ENCODE measurements around the gene SLC9A3.
"Not testable (repeated sequence)": the region's sequence is repeated elsewhere in the genome, so short reads cannot be mapped to it uniquely, and the experiment has no call there.

Gene SLC9A3

DNA sequence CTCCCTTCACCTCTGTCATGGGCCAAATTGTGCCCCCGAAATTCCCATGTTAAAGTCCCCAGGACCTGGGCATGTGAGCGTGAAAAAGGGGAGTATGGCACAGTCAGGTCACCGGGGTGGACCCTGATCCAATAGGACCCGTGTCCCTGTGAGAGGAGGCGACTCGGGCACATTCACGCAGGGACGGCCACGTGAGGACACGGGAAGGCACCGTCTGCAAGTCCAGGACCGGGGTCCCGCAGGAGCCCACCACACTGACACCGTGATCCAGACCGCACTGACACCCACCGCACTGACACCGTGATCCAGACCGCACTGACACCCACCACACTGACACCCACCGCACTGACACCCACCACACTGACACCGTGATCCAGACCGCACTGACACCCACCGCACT, 37.7 kb downstream of the SLC9A3 start:
- not testable (repeated sequence) for DNase-seq

DNA sequence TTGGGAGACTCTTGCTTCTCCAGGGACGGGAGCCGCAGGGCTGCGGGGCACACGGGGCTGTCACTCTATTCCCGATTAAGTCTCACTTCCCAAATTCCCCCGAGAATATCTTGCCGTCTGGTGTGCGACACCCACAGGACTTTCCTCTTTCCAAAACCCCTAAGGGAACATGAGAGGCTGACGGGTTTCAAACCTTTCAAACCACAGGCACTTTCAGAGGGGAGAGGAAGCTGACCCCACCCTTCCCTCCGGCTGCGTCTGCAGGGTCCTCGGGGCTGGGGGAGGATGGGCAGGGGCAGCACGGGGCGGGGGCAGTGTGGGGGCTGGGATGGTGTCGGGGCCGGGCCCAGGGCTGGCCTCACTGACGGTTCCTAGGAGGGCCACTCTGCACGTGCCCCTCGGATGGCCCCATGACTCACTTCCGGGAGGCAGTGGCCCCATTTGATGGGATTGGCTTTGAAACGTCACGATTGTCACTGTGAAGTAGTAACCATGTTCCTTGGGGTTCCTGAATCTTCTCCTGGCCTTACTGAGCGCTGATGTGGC, 38.2 kb downstream of the SLC9A3 start:
- DNase-seq, result no peak

- no peak for DNase-seq
Measured at GRCh38 chr5:485113-485945, 38.9 kb downstream of the SLC9A3 start.

- no peak for DNase-seq
Measured at GRCh38 chr5:484556-484955, 39.7 kb downstream of the SLC9A3 start.

GRCh38 chr5:483434-484140, 40.7 kb downstream of the SLC9A3 start:
- DNase-seq, result no peak

GRCh38 chr5:483011-483410, 41.2 kb downstream of the SLC9A3 start:
- DNase-seq, result no peak

DNA sequence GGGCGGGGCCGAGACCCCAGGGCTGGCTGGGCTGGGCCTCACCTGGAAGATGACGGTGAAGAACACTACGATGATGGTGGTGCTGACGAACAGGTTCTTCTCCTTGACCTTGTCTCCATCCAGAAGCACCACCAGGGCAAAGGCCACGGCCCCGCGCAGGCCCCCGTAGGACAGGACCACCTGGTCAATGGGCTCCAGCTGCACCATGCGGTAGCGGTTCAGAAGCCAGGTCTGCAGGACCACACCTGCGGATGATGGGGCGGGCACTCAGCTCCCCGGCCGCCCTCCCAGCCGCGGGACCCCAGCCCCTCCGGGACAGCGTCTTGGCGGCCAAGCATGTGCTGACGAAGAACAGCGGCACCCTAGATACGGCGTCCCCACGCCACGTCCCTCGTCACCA, 41.7 kb downstream of the SLC9A3 start:
- DNase-seq, result no peak

DNA sequence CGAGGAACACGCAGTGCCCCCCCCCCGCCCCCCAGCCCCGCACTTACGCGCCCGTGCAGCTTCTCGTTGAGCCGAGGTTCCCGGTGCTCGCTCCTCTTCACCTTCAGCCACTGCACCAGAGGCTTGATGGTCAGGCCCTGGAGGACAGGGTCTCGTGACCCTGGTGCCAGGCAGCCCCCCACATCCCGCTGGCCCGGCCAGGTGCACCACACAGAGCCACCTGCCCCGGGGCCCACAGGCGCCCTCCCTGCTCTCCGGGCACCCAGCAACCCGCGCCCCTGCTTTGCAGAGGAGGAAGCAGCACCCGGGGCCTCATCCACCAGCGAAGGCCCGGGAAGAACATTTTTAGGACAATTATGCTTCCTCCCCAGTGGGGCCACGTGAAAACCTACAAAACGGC, 42.2 kb downstream of the SLC9A3 start:
- no peak for DNase-seq

DNA sequence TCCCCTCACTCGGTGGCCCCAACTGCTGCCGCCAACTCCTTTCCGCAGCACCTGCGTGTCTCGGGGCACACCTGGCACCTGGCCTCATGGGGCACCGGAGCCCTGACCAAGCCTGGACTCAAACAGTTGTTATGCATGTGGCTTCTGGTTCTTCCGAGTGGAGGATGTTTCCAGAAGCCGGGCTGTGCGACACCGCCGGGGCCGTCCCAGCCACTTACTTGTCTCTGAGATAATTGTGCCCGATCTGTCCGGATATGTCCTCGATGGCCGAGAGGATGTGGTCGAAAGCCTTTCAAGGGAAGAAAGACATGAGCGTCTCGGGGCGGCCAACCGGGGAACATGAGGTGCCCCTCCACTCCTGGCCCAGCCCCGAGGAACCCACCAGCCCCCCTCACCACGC, 42.9 kb downstream of the SLC9A3 start:
- DNase-seq, result no peak

- no peak for DNase-seq
Measured at GRCh38 chr5:479566-480319, 44.5 kb downstream of the SLC9A3 start.

DNA sequence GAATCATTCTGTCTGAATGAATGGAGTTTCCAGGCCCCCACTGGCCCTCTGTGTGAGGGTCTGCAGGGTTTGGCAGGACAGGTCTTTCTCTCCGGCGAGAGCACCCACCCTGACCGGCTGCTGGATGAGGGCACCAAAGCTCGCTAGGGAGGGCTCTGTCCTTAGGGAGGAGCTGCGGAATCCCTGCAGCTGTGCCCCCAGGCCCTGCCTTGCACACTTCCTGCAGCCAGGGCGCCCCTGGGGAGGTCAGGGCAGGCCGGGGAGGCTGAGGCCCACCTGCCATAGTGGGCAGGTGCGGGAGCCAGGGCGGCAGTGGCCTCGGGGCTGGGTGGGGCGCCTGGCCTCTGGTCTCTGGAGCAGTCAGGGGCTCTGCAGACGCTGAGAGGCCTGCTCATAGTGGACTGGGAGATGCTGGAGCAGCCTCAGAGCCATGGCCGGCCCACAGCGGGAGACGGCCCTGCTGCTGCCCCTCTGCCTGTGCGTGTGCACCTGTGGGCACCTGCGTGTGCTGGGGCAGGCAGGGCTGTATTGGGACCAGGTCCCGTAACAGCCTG, 45.2 kb downstream of the SLC9A3 start:
- DNase-seq, result no peak

GRCh38 chr5:478369-478981, 45.8 kb downstream of the SLC9A3 start:
- DNase-seq, result no peak

- no peak for DNase-seq
Measured at GRCh38 chr5:477871-478270, 46.4 kb downstream of the SLC9A3 start.

- no peak for DNase-seq
Measured at GRCh38 chr5:477247-477646, 47.0 kb downstream of the SLC9A3 start.

- no peak for DNase-seq
Measured at GRCh38 chr5:476814-477175, 47.5 kb downstream of the SLC9A3 start.

DNA sequence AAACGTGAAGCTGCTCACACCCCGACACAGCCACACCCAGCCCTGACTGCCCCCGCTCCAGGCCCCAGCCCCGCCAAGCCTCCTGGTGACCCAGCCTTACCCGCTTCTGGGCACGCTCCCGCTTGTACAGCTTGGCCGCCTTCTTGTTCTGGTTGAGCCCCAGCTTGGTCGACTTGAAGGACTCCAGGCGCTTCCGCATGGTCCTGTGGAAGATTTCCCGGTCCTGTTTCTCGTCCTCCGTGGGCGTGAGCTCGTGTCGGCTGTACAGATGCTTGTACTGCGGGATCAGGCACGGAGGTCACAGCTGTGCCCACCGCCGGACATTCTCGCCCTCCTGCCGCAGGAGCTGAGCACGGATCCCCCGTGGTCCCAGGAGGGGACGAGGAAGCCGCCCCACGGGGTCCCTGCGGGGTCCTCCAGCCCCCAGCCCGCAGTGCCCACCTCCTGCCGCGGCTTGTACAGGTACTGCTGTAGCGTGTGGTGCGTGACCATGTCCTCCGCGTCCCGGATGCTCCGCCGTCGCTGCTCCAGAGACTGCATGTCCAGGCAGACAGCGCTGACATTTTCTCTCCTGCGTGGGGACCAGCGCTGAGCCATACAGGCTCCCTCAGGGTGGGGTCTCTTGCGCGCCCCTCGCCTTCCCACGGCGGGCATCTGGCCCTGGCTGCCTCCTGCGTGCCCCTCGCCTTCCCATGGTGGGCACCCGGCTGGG, 48.0 kb downstream of the SLC9A3 start:
- no peak for DNase-seq

DNA sequence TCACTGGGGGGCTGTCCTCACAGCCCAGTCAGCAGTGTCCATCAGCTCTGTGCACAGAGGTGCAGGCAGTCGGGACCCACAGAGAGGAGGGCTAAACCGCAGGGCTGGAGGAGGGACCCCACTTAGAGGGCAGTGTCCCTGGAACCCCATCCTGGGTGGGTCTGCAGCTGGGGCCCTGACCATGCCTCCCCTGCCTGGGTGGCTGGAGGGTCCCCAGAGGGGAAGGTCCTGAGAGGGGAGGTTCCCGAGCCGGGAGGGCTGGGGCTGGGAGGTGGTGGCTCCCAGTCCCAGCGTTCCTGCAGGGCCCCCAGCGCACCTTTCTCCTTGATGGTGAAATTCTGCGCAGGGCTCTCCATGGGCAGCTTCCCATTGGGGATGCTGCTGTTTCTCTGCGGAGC, 48.5 kb downstream of the SLC9A3 start:
- no peak for DNase-seq

DNA sequence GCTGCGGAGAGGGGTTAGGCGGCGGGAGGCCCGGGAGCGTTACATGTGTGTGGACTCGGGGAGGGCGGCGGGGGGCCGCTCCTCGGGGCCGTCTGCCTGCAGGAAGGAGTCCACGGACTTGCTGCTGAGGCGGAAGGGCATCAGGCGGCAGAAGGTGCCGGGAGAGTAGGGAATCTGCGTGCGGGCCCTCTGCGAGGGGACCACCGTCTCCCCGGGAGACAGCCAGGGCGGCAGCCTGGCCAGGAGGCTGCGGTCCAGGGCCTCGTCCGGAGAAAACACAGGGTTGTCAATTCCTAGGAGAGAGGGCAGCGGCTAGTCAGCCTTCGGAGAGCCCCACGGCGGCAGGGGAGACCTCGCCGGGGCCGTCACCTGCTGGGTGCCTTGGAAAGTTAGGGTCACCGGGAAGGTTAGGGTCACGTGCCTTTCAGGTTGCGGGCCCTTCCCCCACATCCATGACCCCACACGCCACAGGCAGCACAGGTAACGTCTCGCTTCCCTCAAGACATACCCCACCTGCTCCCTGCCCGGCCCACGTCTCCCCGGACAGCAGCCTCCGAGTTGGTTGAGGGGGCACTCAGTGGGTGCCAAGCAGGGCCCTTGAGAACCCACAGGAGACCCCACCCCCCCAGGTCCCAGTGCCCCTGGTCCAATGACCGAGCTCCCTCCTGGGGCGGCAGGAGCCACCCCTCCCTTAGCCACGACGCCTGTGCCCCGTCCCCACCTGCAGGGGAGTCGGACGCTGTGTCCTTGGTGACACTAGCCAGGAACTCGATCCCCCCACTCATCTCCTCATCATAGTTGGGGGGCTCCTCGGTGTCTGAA, 49.2 kb downstream of the SLC9A3 start:
- peak; percentile 30 for DNase-seq

- DNase-seq, result peak; percentile 10
Measured at GRCh38 chr5:474232-474839, 49.9 kb downstream of the SLC9A3 start.

- peak; percentile 55 for DNase-seq
Measured at GRCh38 chr5:473551-474192, 50.6 kb downstream of the SLC9A3 start.

Data from DMS79 treated with DMSO at 0.1 percent for 48 hours (cell line).